Osteocyte (in vitro differentiated cells): ENCODE data around the gene ZNF644. TPM values are rescaled to one million over a fixed set of nuclear protein-coding genes. Genes with fewer than 3 reads are reported as not detected.
A peak's percentile ranks its signal among the peaks of the same experiment; 100 is the strongest.

Experiments
- DNase-seq: peaks from one replicate; pipeline ENCODE4 v3.0.0; 2021; ENCODE audit warnings: mixed read lengths; ENCODE audit not compliant: unreplicated experiment; ENCODE audit errors: extremely low spot score
- H3K27ac Mint-ChIP-seq: one replicate; pipeline ENCODE4 v1.8.0; 2021; ENCODE audit warnings: mild to moderate bottlenecking, mixed read lengths; ENCODE audit not compliant: unreplicated experiment
- H3K27me3 Mint-ChIP-seq: one replicate; pipeline ENCODE4 v1.8.0; 2021; ENCODE audit warnings: mixed read lengths; ENCODE audit not compliant: unreplicated experiment
- H3K36me3 Mint-ChIP-seq: one replicate; pipeline ENCODE4 v1.8.0; 2021; ENCODE audit warnings: mixed read lengths; ENCODE audit not compliant: unreplicated experiment
- H3K4me1 Mint-ChIP-seq: one replicate; pipeline ENCODE4 v1.8.0; 2021; ENCODE audit warnings: mixed read lengths; ENCODE audit not compliant: unreplicated experiment
- H3K4me3 Mint-ChIP-seq: one replicate; pipeline ENCODE4 v1.8.0; 2021; ENCODE audit warnings: mild to moderate bottlenecking, moderate library complexity, mixed read lengths; ENCODE audit not compliant: unreplicated experiment
- H3K9me3 Mint-ChIP-seq: one replicate; pipeline ENCODE4 v1.8.0; 2021; ENCODE audit warnings: mixed read lengths; ENCODE audit not compliant: unreplicated experiment
- total RNA-seq: library from RNA; stranded (reverse); gene quantifications from 2 replicates; pipeline ENCODE4 v1.2.1, GENCODE V29; 2021
- TF ChIP-seq, protein P1 (sequence below): fragments of 200-600 bp; sonication (generic); IDR thresholded peaks from 2 replicates; pipeline ENCODE4 v1.5.0; 2021; ENCODE audit warnings: antibody characterized with exemption, mild to moderate bottlenecking, moderate library complexity

The ZNF644 gene
- total RNA-seq, 1 donor from 2014 or later: 57.4 TPM

DNA sequence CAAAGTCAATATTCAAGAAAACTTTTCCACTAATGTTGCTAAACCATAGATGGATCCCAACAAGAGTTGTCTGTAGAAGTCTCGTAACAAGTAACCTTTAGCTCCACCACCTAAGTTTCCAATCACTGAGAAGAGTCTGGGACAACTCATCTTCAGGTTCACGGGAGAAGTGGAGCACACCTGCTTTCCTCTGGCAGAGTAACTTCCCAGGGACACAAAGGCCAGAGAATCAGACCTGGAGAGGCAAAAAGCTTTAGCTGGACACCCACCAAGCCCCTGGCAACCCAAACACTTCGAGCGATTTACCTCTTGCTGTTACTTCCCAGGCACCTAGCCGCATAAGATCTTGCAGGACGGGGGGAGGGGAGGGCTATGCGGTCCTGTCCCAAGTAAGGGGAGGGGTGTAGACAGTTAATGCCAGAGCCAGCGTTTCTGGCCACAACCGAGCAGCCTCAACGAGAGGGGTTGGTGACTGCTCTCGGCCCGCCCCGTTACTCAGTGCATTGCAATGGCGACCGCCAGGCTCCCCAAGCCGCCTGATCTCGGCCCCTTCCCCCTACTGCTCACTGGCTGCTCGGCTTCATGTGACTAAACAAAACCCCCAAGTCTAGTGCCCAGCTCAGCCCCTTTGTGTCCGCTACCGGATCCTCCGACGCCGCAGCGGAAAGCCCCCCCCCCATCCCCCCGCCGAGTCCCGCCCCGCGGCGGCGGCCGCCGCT lies 709 bp downstream of the ZNF644 start:
- H3K27me3 Mint-ChIP-seq: no peaks in the 10 kb centered on the region
- no peaks in the 10 kb centered on the region for H3K9me3 Mint-ChIP-seq
- peak overlapping the region; percentile 94 for H3K4me3 Mint-ChIP-seq
- TF ChIP-seq, protein P1, sequence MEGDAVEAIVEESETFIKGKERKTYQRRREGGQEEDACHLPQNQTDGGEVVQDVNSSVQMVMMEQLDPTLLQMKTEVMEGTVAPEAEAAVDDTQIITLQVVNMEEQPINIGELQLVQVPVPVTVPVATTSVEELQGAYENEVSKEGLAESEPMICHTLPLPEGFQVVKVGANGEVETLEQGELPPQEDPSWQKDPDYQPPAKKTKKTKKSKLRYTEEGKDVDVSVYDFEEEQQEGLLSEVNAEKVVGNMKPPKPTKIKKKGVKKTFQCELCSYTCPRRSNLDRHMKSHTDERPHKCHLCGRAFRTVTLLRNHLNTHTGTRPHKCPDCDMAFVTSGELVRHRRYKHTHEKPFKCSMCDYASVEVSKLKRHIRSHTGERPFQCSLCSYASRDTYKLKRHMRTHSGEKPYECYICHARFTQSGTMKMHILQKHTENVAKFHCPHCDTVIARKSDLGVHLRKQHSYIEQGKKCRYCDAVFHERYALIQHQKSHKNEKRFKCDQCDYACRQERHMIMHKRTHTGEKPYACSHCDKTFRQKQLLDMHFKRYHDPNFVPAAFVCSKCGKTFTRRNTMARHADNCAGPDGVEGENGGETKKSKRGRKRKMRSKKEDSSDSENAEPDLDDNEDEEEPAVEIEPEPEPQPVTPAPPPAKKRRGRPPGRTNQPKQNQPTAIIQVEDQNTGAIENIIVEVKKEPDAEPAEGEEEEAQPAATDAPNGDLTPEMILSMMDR: no peak
- peak overlapping the region; percentile 99 for H3K27ac Mint-ChIP-seq
- H3K36me3 Mint-ChIP-seq: no peaks in the 10 kb centered on the region
- DNase-seq: peak; percentile 89
- peaks cover 47% of the 10 kb centered on the region for H3K4me1 Mint-ChIP-seq

DNA sequence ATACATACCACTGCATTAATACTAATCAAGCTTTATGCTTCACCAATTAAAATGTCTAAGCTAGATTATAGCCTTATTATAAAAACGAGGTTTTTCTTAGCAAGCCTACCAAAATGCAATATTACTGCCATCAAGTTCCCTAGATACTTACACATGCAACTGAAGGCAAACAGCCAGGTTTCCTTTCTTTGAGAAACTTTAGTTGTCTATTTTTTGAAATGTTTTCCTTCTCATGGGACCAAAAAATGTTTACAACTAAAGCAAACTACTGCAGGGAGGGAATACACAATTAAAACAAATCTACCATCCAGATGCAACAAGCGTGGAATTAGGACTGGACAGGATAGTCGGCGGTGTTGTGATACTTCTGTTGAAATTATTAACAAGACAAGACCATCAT lies 1.3 kb downstream of the ZNF644 start:
- H3K4me3 Mint-ChIP-seq: peak overlapping the region; percentile 94
- peaks cover 50% of the 10 kb centered on the region for H3K4me1 Mint-ChIP-seq
- TF ChIP-seq, protein P1: no peak
- H3K27ac Mint-ChIP-seq: peak overlapping the region; percentile 99
- no peak for DNase-seq
- H3K36me3 Mint-ChIP-seq: no peaks in the 10 kb centered on the region
- no peaks in the 10 kb centered on the region for H3K9me3 Mint-ChIP-seq
- no peaks in the 10 kb centered on the region for H3K27me3 Mint-ChIP-seq

- peaks cover 4% of the 10 kb centered on the region for H3K36me3 Mint-ChIP-seq
- no peak overlapping the region for H3K27ac Mint-ChIP-seq
- no peaks in the 10 kb centered on the region for H3K27me3 Mint-ChIP-seq
- H3K4me1 Mint-ChIP-seq: peaks cover 53% of the 10 kb centered on the region
- DNase-seq: no peak
- TF ChIP-seq, protein P1: peak; percentile 49
- no peaks in the 10 kb centered on the region for H3K9me3 Mint-ChIP-seq
- no peak overlapping the region for H3K4me3 Mint-ChIP-seq
Measured at GRCh38 chr1:91018006-91018405, 3.8 kb downstream of the ZNF644 start.

DNA sequence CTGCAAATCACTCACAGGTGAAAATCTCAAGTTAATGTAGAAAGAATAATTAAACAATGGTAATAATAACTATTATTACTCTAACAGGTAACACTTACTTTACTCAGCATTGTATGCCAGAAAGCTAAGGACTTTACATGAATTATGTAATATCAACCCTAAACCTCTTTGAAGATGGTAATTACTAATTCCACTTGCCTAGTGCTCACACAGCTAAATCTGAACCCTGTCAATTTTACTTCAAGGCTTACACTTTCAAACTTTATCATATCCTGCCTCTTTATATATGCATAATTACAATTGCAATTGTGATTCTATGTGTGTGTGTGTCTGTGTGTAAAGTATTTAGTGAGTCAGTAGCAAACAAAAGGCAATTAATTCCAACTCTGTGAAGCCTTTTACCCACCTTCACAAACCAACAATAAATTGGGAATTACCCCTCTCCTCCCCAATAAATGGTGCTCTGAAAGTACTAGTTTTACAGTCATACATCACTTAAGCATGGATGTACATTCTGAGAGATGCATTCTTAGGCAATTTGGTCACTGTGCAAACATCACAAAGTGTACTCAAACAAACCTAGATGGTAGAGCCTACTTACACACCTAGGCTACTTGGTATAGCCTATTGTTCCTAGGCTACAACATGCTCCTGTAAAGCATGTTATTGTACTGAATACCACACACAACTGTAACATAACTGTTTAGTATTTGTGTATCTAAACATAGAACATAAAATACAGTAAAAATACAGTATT lies 5.9 kb downstream of the ZNF644 start:
- no peaks in the 10 kb centered on the region for H3K9me3 Mint-ChIP-seq
- no peak overlapping the region for H3K27ac Mint-ChIP-seq
- TF ChIP-seq, protein P1: no peak
- no peak overlapping the region for H3K4me3 Mint-ChIP-seq
- no peak for DNase-seq
- H3K4me1 Mint-ChIP-seq: peaks cover 46% of the 10 kb centered on the region
- no peaks in the 10 kb centered on the region for H3K27me3 Mint-ChIP-seq
- H3K36me3 Mint-ChIP-seq: peaks cover 6% of the 10 kb centered on the region

- H3K4me3 Mint-ChIP-seq: no peak overlapping the region
- peaks cover 6% of the 10 kb centered on the region for H3K36me3 Mint-ChIP-seq
- peaks cover 43% of the 10 kb centered on the region for H3K4me1 Mint-ChIP-seq
- H3K27me3 Mint-ChIP-seq: no peaks in the 10 kb centered on the region
- TF ChIP-seq, protein P1: no peak
- H3K27ac Mint-ChIP-seq: no peak overlapping the region
- no peaks in the 10 kb centered on the region for H3K9me3 Mint-ChIP-seq
- no peak for DNase-seq
Measured at GRCh38 chr1:91015358-91015780, 6.5 kb downstream of the ZNF644 start.
